ENCODE results near the gene SLC35A2.
"Not testable (repeated sequence)": the region's sequence is repeated elsewhere in the genome, so short reads cannot be mapped to it uniquely, and the experiment has no call there.

The SLC35A2 gene

GRCh38 chrX:48902776-48903175 lies 8.7 kb downstream of the SLC35A2 start:
- no peak for DNase-seq (ENCODE audit: low read depth in 2 of 2)

DNA sequence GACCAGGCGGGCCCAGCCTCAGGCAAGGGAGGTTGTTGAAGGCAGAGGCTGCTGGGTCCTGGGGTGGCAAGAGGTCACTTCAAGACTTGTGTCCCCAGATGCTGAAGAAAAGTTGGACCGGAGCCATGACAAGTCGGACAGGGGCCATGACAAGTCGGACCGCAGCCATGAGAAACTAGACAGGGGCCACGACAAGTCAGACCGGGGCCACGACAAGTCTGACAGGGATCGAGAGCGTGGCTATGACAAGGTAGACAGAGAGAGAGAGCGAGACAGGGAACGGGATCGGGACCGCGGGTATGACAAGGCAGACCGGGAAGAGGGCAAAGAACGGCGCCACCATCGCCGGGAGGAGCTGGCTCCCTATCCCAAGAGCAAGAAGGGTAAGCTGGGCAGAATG lies 9.3 kb downstream of the SLC35A2 start:
- no peak for DNase-seq (ENCODE audit: low read depth in 2 of 2)

DNA sequence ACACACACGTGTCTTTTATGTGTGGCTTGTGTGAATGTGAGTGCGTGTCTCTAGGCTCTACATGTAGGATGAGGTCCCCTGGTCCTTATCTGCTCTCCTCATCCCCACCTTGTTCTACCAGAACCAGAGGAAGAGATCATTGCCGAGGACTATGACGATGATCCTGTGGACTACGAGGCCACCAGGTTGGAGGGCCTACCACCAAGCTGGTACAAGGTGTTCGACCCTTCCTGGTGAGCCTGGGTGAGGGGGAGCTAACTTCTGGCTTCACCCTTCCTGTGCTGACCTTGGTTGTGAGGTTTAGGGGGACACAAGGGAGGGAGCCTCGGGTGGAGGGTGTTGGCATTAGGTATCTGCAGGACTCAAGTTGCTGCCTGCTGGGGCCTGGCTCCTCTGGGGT lies 10.4 kb downstream of the SLC35A2 start:
- no peak for DNase-seq (ENCODE audit: low read depth in 2 of 2)

DNA sequence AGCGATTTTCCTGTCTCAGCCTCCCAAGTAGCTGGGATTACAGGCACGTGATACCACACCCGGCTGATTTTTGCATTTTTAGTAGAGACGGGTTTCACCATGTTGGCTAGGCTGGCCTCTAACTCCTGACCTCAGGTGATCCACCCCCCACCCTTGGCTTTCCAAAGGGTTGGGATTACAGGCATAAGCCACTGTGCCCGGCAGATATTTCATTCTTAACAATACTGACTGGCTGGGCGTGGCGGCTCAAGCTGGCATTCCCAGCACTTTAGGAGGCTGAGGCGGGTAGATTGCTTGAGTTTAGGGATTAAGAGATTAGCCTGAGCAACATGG lies 12.4 kb downstream of the SLC35A2 start:
- no peak for DNase-seq (ENCODE audit: low read depth in 2 of 2)

DNA sequence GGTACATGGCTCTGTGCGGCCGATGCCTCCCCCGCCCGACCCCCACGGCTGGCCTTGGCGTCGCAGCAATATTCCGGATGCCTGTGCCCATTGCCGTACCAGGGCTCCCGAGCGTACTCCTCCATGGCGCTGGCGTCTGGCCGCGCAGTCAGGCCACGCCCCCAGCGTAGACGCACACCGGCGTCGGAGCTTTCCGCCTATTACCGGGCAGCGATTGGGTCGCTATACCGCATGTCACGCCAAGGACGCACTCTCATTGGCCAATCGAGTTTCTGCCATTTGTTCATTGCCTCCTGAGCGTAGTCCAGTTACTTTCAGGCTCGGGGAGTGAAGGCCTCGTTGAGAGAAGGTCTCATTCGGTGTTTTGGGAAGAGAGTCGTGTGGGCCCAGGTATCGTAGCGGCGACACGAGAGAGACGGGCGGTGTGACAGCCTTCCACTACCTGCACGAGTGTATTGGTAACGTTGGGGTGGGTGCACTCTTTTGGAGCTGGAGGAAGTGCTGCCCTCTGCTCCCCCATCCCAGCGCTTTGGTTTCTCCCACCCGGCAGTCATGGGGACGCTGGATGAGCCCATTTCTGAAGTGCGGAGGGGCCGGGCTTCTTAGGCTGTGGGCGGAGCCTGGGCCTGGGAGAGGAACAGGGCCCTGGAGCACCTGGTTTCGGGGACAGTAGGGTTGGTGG lies 13.7 kb downstream of the SLC35A2 start, which contains the start of the genes PQBP1 and TIMM17B:
PQBP1 (plus strand) TSS at position 306 of the 682 bp plus-strand sequence. CDS start 580 bp downstream, outside the sequence.
TIMM17B (minus strand) TSS at position 144 of the 682 bp plus-strand sequence; CDS start at position 125, 19 bp downstream.
- DNase-seq (ENCODE audit: low read depth in 2 of 2), result peak; percentile 60 to 65

DNA sequence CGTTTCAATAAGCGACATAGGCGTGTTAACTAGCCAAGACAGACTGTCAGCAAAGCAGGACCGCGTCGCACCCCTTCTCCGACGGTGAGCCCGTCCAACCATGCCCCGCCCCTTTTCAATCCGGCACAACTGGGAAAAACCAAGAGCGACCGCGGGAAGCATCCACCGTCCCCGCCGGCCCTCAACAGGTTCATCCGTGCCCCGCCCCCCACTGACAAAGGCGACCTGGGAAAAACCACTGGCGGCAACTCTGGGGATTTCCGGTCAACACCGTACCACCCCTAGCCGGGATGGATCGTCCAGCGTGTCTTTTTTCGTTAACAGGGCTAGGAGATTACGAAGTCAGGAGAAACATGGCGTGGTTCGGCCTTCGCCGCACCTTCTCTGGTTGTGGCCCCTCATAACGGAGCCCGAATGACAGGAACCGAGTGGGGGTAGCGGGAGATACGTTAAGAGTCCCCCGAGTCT lies 14.3 kb downstream of the SLC35A2 start:
- DNase-seq (ENCODE audit: low read depth in 2 of 2), result no peak

DNA sequence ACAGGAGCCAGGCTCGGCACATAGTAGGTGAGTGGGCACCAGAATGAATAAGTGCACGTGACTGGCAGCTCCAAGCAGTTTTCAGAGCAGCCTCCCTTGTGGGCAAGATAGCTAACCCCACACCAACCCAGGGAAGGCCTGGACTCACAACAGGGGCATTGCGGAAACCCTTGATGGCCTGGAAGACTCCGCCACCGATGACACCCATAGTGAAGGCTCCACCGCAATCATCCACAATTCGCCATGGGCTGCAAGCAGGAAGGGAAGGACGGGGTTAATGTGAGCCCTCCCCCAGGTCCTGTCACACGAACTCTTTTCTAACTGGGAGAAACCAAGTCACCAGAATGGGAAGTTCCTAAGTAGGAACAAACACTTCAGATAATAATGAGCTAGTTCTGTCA lies 14.8 kb downstream of the SLC35A2 start:
- no peak for DNase-seq (ENCODE audit: low read depth in 2 of 2)

- no peak for DNase-seq (ENCODE audit: low read depth in 2 of 2)
Measured at GRCh38 chrX:48894891-48895290, 16.6 kb downstream of the SLC35A2 start.

DNA sequence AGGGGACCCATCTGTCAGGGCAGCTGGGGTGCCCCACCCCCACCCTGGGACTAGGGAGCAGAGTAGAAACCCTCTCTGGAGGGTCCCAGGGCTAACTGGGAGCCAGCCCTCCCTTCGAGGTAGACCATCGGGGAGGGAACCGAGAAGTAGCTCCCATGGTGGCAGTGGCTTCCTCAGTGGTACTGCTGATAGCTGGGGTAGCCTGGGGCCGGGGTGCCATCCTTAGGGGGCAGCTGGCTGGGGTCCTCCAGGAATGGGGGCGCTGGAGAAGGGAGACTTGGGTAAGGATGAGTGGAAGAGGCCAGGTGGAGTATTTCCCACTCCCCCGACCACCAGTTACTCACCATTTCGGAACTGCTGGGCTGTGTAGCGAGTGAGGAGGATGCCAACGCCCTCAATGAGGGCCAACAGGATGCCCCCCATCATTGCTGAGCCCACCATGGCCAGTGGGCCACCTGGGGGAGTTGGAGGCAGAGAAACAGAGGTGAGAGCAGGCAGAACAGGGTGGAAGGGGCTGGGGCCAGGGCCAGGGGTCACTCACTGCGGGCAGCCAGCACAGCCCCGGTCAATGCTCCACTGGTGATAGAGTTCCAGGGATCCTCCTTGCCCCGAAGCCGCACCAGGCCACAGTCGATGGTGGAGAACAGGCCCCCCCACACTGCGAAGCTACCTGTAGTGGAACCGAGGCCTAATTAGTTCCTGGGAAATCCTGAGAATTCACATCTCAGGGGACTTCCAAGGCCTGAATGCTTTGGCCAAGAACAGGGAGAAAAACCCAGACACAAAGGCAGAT lies 17.7 kb downstream of the SLC35A2 start:
- DNase-seq (ENCODE audit: low read depth in 2 of 2), result no peak

GRCh38 chrX:48892896-48893295 lies 18.6 kb downstream of the SLC35A2 start:
- no peak for DNase-seq (ENCODE audit: low read depth in 2 of 2)

GRCh38 chrX:48891402-48892288 lies 19.8 kb downstream of the SLC35A2 start:
- DNase-seq (ENCODE audit: low read depth in 2 of 2), result peak; percentile 15 to 43

- DNase-seq (ENCODE audit: low read depth in 2 of 2), result no peak
Measured at GRCh38 chrX:48890934-48891401, 20.5 kb downstream of the SLC35A2 start.

GRCh38 chrX:48890296-48890925 lies 21.0 kb downstream of the SLC35A2 start:
- DNase-seq (ENCODE audit: low read depth in 2 of 2), result no peak

DNA sequence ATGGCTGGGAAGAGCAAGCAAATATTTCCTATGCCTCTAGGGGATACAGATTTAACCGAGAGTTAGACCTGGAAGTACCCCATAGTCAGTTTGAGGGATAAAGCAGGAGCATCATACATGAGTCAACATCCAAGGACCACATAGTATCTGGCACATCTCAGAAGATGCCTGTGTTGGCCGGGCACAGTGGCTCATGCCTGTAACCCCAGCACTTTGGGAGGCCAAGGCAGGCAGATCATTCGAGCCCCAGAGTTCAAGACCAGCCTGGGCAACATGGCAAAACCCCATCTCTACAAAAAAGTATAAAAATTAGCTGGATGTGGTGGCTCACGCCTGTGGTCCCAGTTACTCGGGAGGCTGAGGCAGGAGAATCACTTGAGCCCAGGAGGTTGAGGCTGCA lies 24.9 kb downstream of the SLC35A2 start:
- DNase-seq (ENCODE audit: low read depth in 2 of 2), result not testable (repeated sequence)

GRCh38 chrX:48883729-48884128 lies 27.7 kb downstream of the SLC35A2 start:
- no peak for DNase-seq (ENCODE audit: low read depth in 2 of 2)

DNA sequence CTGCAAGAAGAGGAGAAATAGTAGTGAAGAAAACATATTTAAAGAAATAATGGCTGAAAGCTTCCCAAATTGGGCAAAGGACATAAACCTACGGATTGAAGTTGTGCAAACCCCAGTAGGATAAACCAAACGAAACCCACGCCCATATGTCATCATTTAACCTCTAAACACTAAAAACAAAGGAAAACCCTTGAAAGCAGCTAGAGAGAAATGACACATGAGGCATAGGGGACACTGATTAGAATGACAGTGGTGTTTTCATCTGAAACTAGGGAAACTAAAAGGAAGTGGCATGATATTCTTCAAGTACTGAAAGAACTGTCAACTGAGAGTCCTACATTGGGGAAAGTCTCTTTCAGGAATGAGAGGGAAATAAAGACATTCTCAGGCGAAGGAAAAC lies 34.5 kb downstream of the SLC35A2 start:
- not testable (repeated sequence) for DNase-seq (ENCODE audit: low read depth in 2 of 2)

- not testable (repeated sequence) for DNase-seq (ENCODE audit: low read depth in 2 of 2)
Measured at GRCh38 chrX:48872017-48872416, 39.4 kb downstream of the SLC35A2 start.

DNA sequence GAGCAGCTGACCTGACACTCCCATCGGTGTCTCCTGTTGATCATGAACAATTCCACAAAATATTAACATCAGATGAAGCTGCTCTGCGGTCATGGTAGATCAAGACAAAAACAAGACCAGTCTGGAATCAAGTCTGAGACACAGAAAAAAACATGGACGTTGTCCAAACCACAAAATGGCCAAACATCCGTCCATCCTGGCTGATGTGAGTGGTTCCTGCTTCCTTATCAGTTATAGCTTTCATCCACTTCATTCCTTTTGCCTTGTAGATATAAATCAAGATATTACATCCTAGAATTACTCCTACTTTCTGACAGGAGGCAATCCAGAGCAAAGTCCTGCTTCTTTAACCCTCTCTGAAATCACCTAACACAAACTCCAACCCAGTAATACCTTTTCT lies 47.2 kb downstream of the SLC35A2 start:
- no peak for DNase-seq (ENCODE audit: low read depth in 2 of 2)

DNA sequence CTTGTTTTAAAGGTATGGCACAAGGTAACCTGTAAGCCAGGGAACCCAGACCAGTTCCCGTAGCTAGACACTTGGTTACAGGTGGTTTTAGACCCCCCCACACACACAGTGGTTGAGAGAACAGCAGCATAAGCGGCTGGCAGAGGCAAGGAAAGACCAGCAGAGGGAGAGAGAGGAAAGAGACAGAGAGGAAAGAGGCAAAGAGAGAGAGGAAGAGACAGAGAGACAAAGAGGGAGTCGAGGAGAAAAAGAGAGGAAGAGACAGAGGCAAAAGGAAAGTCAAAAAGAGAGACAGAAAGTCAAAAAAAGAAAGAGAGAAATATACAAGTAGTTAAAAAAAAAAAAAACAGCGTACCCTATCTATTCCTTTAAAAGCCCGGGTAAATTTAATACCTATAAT lies 56.5 kb downstream of the SLC35A2 start:
- DNase-seq (ENCODE audit: low read depth in 2 of 2), result no peak

- DNase-seq (ENCODE audit: low read depth in 2 of 2), result not testable (repeated sequence)
Measured at GRCh38 chrX:48854121-48854804, 57.2 kb downstream of the SLC35A2 start.

DNA sequence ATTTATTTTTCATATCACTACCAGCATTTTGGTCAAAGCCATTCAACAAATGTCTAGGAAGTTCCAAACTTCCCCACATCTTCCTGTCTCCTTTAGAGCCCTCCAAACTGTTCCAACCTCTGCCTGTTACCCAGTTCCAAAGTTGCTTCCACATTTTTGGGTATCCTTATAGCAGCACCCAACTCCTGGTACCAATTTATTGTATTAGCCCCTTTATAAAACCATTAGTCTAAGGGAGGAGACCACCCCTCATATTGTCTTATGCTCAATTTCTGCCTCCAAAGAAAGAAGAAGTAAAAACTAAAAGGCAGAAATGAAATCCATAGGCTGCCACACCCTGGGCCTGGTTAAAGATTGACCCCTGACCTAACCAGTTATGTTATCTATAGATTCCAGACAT lies 58.0 kb downstream of the SLC35A2 start:
- not testable (repeated sequence) for DNase-seq (ENCODE audit: low read depth in 2 of 2)
